Mesenchymal stem cell (in vitro differentiated cells and primary cell): ENCODE measurements around the gene SLC2A3.
"Not testable (repeated sequence)": the region's sequence is repeated elsewhere in the genome, so short reads cannot be mapped to it uniquely, and the experiment has no call there.

Experiments
- DNase-seq: peaks from one replicate; pipeline ENCODE4 v3.0.0-alpha.2; 2013
- H2AFZ ChIP-seq: one replicate; pipeline ENCODE4 v1.6.1; 2013; ENCODE audit warnings: low read depth, mild to moderate bottlenecking, control low read depth, inconsistent platforms, low read length, moderate library complexity
- H2AK5ac ChIP-seq: 2 replicates; pipeline ENCODE4 v1.6.1; 2013; ENCODE audit warnings: low read length, moderate library complexity, mild to moderate bottlenecking, inconsistent platforms; ENCODE audit not compliant: severe bottlenecking
- H2BK120ac ChIP-seq: one replicate; pipeline ENCODE4 v1.6.1; 2013; ENCODE audit warnings: low read depth, mild to moderate bottlenecking, inconsistent platforms, low read length, moderate library complexity
- H2BK12ac ChIP-seq, 2 experiments: one replicate each; pipeline ENCODE4 v1.6.1; 2013; ENCODE audit warnings: inconsistent platforms in 2 of 2, low read length in 2 of 2, mild to moderate bottlenecking in 2 of 2, moderate library complexity in 2 of 2, control low read depth in 1 of 2
- H2BK15ac ChIP-seq: one replicate; pipeline ENCODE4 v1.6.1; 2013; ENCODE audit warnings: mild to moderate bottlenecking, low read depth, inconsistent platforms; ENCODE audit not compliant: poor library complexity, severe bottlenecking
- H2BK5ac ChIP-seq: 2 replicates; pipeline ENCODE4 v1.6.1; 2013; ENCODE audit warnings: low read depth, mild to moderate bottlenecking, low read length, control low read depth, inconsistent platforms; ENCODE audit not compliant: poor library complexity, severe bottlenecking
- H3K14ac ChIP-seq, 2 experiments: one replicate each; pipeline ENCODE4 v1.6.1; 2013; ENCODE audit warnings: inconsistent platforms in 2 of 2, low read length in 2 of 2, control low read depth in 1 of 2, mild to moderate bottlenecking in 1 of 2, moderate library complexity in 1 of 2
- H3K18ac ChIP-seq, 2 experiments: one replicate each; pipeline ENCODE4 v1.6.1; 2013; ENCODE audit warnings: inconsistent platforms in 2 of 2, low read length in 2 of 2, control low read depth in 1 of 2, low read depth in 1 of 2, mild to moderate bottlenecking in 1 of 2
- H3K23ac ChIP-seq, 2 experiments: one replicate each; pipeline ENCODE4 v1.6.1; 2013; ENCODE audit warnings: inconsistent platforms in 2 of 2, low read length in 2 of 2, mild to moderate bottlenecking in 2 of 2, moderate library complexity in 2 of 2, control low read depth in 1 of 2
- H3K27ac ChIP-seq: 2 replicates; pipeline ENCODE4 v1.5.1; 2013; ENCODE audit warnings: mild to moderate bottlenecking, moderate library complexity, low read length, control low read depth, inconsistent platforms; ENCODE audit not compliant: poor library complexity, severe bottlenecking
- H3K27me3 ChIP-seq, 2 experiments: 2 replicates each; pipeline versions ENCODE4 v1.6.1 to v1.7.0; 2013; ENCODE audit warnings: low read length in 2 of 2, mild to moderate bottlenecking in 2 of 2, moderate library complexity in 2 of 2, control low read depth in 1 of 2, inconsistent platforms in 1 of 2; ENCODE audit not compliant: control insufficient read depth in 1 of 2, insufficient read depth in 1 of 2
- H3K36me3 ChIP-seq, 2 experiments: 2 replicates each; pipeline versions ENCODE4 v1.6.1 to v1.7.0; 2013; ENCODE audit warnings: low read length in 2 of 2, control low read depth in 1 of 2, inconsistent platforms in 1 of 2, low read depth in 1 of 2, mild to moderate bottlenecking in 1 of 2; ENCODE audit not compliant: insufficient read depth in 2 of 2, control insufficient read depth in 1 of 2
- H3K4ac ChIP-seq, 2 experiments: one replicate each; pipeline ENCODE4 v1.6.1; 2013; ENCODE audit warnings: inconsistent platforms in 2 of 2, low read length in 2 of 2, mild to moderate bottlenecking in 2 of 2, moderate library complexity in 2 of 2, control low read depth in 1 of 2, low read depth in 1 of 2
- H3K4me1 ChIP-seq: 2 replicates; pipeline ENCODE4 v1.6.1; 2013; ENCODE audit warnings: low read depth, low read length, control low read depth; ENCODE audit not compliant: control insufficient read depth, insufficient read depth
- H3K4me2 ChIP-seq: 2 replicates; pipeline ENCODE4 v1.6.1; 2013; ENCODE audit warnings: low read length, mild to moderate bottlenecking, inconsistent platforms; ENCODE audit not compliant: poor library complexity, severe bottlenecking
- H3K4me3 ChIP-seq, 2 experiments: 2 replicates each; pipeline versions ENCODE4 v1.5.1 to v1.7.0; 2013; ENCODE audit warnings: low read length in 2 of 2, mild to moderate bottlenecking in 2 of 2, control low read depth in 1 of 2, low read depth in 1 of 2; ENCODE audit not compliant: insufficient read depth in 1 of 2
- H3K79me1 ChIP-seq: replicated peaks from 2 replicates; pipeline ENCODE4 v1.6.1; 2013; ENCODE audit warnings: mild to moderate bottlenecking, control low read depth, low read length, inconsistent platforms; ENCODE audit not compliant: poor library complexity, severe bottlenecking
- H3K9ac ChIP-seq: 2 replicates; pipeline ENCODE4 v1.7.0; 2013; ENCODE audit warnings: mild to moderate bottlenecking, low read length, moderate library complexity
- H3K9me3 ChIP-seq: 2 replicates; pipeline ENCODE4 v1.7.0; 2013; ENCODE audit warnings: mild to moderate bottlenecking, low read length; ENCODE audit not compliant: control insufficient read depth
- H4K8ac ChIP-seq: one replicate; pipeline ENCODE4 v1.6.1; 2013; ENCODE audit warnings: inconsistent platforms, mild to moderate bottlenecking, low read length, moderate library complexity
- H4K91ac ChIP-seq: one replicate; pipeline ENCODE4 v1.6.1; 2013; ENCODE audit warnings: mild to moderate bottlenecking, low read length, inconsistent platforms
- WGBS: methylation state at CpG from one replicate; pipeline ENCODE4 v1.1.7; 2013; ENCODE audit warnings: mixed read lengths; 5-methylcytosine and 5-hydroxymethylcytosine counted together

Gene SLC2A3

DNA sequence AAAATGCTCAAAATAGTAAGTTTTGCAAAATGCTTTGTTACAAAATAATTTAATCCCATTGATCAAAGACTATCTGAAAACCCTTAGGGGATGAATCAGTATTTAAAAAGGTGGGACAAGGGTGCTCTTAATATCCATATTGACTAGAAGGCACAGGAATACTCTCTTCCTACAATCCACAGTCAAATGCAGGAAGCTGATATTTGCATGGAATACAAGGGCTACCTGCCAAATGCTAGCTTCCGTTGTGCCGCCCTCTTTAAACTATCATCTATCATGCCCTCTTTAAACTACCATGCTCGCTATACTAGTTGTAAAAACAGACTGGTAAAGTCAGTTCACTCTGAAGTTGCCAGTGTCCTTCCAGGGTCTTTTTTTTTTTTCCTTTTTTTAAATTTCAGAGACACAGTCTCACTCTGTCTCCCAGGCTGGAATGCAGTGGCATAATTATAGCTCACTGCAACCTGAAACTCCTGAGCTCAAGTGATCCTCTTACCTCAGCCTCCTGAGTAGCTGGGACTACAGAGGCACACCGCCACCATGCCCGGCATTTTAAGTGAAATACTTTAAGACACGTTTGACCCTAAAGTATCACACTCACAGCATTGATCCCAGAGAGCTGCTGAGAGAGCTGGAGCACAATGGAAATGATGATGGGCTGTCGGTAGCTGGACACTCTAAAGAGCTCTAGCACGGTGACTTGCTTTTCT lies 6.7 kb downstream of the SLC2A3 start:
- H2AFZ ChIP-seq, result no peak overlapping the region
- H3K4me1 ChIP-seq, result no peaks in the 10 kb centered on the region
- H4K8ac ChIP-seq, result no peak overlapping the region
- H2BK120ac ChIP-seq, result no peak overlapping the region
- no peak overlapping the region for H3K27ac ChIP-seq
- H3K9ac ChIP-seq, result peak overlapping the region; percentile 37
- H3K36me3 ChIP-seq, result peaks cover 46 to 96% of the 10 kb centered on the region in 2 experiments
- 97% methylated on average over 5 of the region's 8 CpGs for WGBS
- no peak overlapping the region for H2BK15ac ChIP-seq
- no peak overlapping the region for H3K4me3 ChIP-seq
- no peak overlapping the region for H3K14ac ChIP-seq
- no peak overlapping the region for H2AK5ac ChIP-seq
- no peak overlapping the region for H3K4ac ChIP-seq
- H3K27me3 ChIP-seq, result no peaks in the 10 kb centered on the region
- H3K23ac ChIP-seq, result no peak overlapping the region
- no peak overlapping the region for H3K4me2 ChIP-seq
- H2BK12ac ChIP-seq, result no peak overlapping the region
- no peak overlapping the region for H3K18ac ChIP-seq
- H2BK5ac ChIP-seq, result no peak overlapping the region
- DNase-seq, result no peak
- no peaks in the 10 kb centered on the region for H3K9me3 ChIP-seq
- no peak overlapping the region for H4K91ac ChIP-seq
- peaks cover 27% of the 10 kb centered on the region for H3K79me1 ChIP-seq

GRCh38 chr12:7927470-7927869 lies 8.5 kb downstream of the SLC2A3 start:
- Histone ChIP-seq H3K27ac (no peak overlapping the region), H3K14ac (no peak overlapping the region), H3K4ac (no peak overlapping the region), H2BK120ac (no peak overlapping the region), H3K79me1 (peaks cover 24% of the 10 kb centered on the region), H3K4me1 (no peaks in the 10 kb centered on the region), H3K9me3 (no peaks in the 10 kb centered on the region), H4K91ac (no peak overlapping the region), H3K23ac (no peak overlapping the region), H3K4me2 (no peak overlapping the region), H3K27me3 (no peaks in the 10 kb centered on the region), H4K8ac (no peak overlapping the region), H3K9ac (peak overlapping the region; percentile 49), H2BK15ac (no peak overlapping the region), H3K36me3 (peaks cover 56 to 96% of the 10 kb centered on the region in 2 experiments), H2AFZ (no peak overlapping the region), H3K18ac (no peak overlapping the region), H2BK5ac (no peak overlapping the region), H2BK12ac (no peak overlapping the region), H3K4me3 (no peak overlapping the region), H2AK5ac (no peak overlapping the region)
- DNase-seq, result no peak
- WGBS, result 100% methylated on average over 3 of the region's 4 CpGs

DNA sequence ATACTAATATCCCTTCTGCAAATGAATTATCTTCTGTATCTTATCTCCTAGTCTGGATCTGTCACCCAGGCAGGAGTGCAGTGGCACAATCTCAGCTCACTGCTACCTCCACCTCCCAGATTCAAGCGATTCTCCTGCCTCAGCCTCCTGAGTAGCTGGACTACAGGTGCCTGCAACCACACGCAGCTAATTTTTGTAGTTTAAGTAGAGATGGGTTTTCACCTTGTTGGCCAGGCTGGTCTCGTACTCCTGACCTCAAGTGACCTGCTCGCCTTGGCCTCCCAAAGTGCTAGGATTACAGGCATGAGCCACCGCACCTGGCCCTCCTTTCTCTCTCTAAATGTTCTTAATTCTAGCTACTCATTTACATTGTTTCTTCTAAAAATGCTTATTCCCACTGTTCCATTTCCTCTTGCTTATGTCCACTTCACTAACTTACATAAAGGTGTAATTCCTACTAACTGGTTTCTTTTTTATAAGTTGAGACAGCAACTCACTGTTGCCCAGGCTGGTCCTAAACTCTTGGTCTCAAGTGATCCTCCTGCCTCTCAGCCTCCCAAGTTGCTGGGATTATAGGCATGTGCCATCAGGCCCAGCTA lies 9.8 kb downstream of the SLC2A3 start:
- not testable (repeated sequence) for H2AK5ac ChIP-seq

DNA sequence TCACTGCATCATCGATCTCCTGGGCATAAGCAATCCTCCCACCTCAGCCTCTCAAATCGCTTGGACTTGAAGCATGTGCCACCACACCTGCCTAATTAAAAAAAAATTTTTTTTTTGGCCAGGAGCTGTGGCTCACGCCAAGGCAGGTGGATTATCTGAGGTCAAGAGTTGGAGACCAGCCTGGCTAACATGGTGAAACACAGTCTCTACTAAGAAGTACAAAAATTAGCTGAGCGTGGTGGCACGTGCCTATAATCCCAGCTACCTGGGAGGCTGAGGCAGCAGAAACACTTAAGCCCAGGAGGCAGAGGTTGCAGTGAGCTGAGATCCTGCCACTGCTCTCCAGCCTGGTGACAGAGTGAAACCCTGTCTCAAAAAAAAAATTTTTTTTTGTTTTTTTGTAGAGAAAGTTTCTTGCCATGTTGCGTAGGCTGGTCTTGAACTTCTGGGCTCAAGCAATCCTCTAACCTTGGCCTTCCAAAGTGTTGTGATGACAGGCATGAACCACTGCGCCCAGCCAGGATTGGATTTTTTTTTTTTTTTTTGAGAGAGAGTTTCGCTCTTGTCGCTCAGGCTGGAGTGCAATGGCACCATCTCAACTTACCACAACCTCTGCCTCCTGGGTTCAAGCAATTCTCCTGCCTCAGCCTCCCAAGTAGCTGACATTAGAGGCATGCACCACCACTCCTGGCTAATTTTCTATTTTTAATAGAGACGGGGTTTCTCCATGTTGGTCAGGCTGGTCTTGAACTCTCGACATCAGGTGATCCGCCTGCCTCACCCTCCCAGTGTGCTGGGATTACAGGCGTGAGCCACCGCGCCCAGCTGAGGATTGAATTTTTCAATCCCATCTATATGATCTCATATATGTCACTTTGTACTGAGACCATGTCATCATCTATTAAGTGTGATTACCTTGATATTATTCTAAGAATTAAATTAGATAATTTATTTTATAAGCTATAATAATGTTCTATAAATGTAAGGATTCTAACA lies 12.4 kb downstream of the SLC2A3 start:
- Histone ChIP-seq H3K36me3 (peaks cover 50 to 96% of the 10 kb centered on the region in 2 experiments), H3K23ac (no peak overlapping the region), H3K9me3 (no peaks in the 10 kb centered on the region), H4K91ac (no peak overlapping the region), H3K14ac (no peak overlapping the region), H3K4ac (no peak overlapping the region), H3K4me2 (no peak overlapping the region), H3K4me1 (no peaks in the 10 kb centered on the region), H3K27ac (no peak overlapping the region), H3K79me1 (peaks cover 16% of the 10 kb centered on the region), H2BK12ac (no peak overlapping the region), H3K27me3 (no peaks in the 10 kb centered on the region), H3K18ac (no peak overlapping the region), H3K9ac (no peak overlapping the region), H2BK120ac (no peak overlapping the region), H2AK5ac (no peak overlapping the region), H2BK15ac (no peak overlapping the region), H2BK5ac (no peak overlapping the region), H2AFZ (no peak overlapping the region), H4K8ac (no peak overlapping the region), H3K4me3 (no peak overlapping the region)
- WGBS, result over 99% methylated on average over 11 of the region's 15 CpGs
- DNase-seq, result no peak

More for the DNA sequence above, 9.8 kb downstream of the SLC2A3 start:
- not testable (repeated sequence) for H3K27me3 ChIP-seq, H3K4me3 ChIP-seq, DNase-seq, H3K4me2 ChIP-seq, H4K91ac ChIP-seq, H3K18ac ChIP-seq, H2AFZ ChIP-seq, H4K8ac ChIP-seq, H3K23ac ChIP-seq, H3K27ac ChIP-seq, H3K4me1 ChIP-seq, H3K14ac ChIP-seq, H2BK5ac ChIP-seq, H3K4ac ChIP-seq, H2BK120ac ChIP-seq, H2BK12ac ChIP-seq, H2BK15ac ChIP-seq, H3K9me3 ChIP-seq
- Histone ChIP-seq H3K9ac (peak overlapping the region; percentile 49), H3K36me3 (peaks cover 56 to 96% of the 10 kb centered on the region in 2 experiments), H3K79me1 (peaks cover 20% of the 10 kb centered on the region)
- WGBS, result over 99% methylated on average over 4 of the region's 5 CpGs
